GM12874 (cell line): ENCODE results near the gene LAMTOR2.

Experiments
- TF ChIP-seq, protein P1 (sequence below): IDR thresholded peaks from 2 replicates; pipeline ENCODE4 v1.5.1; 2011; ENCODE audit warnings: low read depth, mild to moderate bottlenecking, control low read depth, low read length, moderate library complexity; ENCODE audit not compliant: insufficient read depth

The LAMTOR2 gene

GRCh38 chr1:156086256-156086662 is 31.7 kb downstream of the LAMTOR2 start:
- TF ChIP-seq, protein P1, sequence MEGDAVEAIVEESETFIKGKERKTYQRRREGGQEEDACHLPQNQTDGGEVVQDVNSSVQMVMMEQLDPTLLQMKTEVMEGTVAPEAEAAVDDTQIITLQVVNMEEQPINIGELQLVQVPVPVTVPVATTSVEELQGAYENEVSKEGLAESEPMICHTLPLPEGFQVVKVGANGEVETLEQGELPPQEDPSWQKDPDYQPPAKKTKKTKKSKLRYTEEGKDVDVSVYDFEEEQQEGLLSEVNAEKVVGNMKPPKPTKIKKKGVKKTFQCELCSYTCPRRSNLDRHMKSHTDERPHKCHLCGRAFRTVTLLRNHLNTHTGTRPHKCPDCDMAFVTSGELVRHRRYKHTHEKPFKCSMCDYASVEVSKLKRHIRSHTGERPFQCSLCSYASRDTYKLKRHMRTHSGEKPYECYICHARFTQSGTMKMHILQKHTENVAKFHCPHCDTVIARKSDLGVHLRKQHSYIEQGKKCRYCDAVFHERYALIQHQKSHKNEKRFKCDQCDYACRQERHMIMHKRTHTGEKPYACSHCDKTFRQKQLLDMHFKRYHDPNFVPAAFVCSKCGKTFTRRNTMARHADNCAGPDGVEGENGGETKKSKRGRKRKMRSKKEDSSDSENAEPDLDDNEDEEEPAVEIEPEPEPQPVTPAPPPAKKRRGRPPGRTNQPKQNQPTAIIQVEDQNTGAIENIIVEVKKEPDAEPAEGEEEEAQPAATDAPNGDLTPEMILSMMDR = no peak

DNA sequence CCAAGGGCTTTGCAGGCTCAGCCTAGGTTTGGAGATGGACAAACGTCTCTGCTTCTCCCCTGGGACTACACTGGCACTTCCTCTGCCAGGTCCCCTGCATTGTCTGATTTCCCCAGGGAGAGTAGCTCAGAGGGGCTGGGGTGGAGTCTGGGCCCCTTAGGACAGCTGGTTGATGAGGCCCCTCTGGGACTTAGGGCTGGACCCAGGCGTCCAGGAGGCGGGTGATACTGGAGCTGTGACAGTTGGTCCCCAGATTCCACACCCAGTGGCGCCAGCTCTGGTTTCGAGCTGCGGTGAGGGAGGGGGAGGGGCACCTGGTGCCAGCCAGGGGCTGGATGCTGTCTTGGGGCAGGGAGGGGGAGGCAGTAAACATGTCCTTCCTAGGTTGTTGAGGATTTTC is 35.1 kb downstream of the LAMTOR2 start:
- TF ChIP-seq, protein P1 = no peak

DNA sequence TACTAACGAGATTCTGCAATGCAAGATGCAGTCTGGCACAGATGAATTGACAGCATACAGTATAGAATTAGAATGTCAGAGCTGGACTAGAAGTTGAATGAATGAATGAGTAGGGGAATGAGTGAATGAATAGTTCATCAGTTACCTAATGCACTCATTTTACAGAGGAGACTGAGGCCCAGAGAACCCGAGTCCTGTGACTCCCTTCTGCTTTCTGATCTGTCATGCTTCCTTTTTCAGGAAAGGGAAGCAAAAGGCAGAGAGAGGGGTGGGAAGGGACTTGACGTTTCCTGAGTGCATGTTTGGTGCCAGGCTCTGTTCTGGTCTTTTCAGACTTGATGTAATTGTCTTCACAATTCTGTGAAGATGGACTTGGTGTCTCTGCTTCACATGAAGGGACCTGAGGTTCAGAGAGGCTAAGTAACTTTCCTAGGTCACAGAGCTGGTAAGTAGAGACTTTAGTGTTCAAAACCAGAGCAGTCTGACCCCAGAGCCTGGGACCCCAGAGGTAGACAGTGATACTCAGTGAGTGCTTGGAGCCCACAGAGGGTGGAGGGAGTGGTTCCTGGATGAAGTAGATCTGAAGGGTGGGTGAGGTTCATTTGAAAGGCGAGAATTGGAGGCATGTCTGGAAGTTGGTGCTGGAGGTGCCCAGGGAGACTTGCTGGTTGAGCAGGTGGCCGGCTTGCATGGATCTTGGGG is 35.7 kb downstream of the LAMTOR2 start:
- TF ChIP-seq, protein P1 = no peak

- TF ChIP-seq, protein P1 = peak; percentile 70
These were observed 36.2 kb downstream of the LAMTOR2 start for GRCh38 chr1:156090840-156091188.

GRCh38 chr1:156091610-156092009 is 37.0 kb downstream of the LAMTOR2 start:
- TF ChIP-seq, protein P1 = no peak

GRCh38 chr1:156095906-156096508 is 41.4 kb downstream of the LAMTOR2 start:
- TF ChIP-seq, protein P1 = no peak

- TF ChIP-seq, protein P1 = peak; percentile 97
These were observed 42.2 kb downstream of the LAMTOR2 start for GRCh38 chr1:156096640-156097391.
